GM12891 (cell line): ENCODE measurements around the gene RALGAPA2.

Source experiments
- POLR2A ChIP-seq: IDR thresholded peaks from 2 replicates; pipeline ENCODE4 v1.6.1; 2011; ENCODE audit warnings: low read depth, low read length, control low read depth
- POLR2AphosphoS5 ChIP-seq: IDR thresholded peaks from 2 replicates; pipeline ENCODE4 v1.6.1; 2011; ENCODE audit warnings: low read depth, low read length, control low read depth
- SPI1 ChIP-seq: IDR thresholded peaks from 2 replicates; pipeline ENCODE4 v1.6.1; 2011; ENCODE audit warnings: low read depth, low read length, control low read depth

DNA sequence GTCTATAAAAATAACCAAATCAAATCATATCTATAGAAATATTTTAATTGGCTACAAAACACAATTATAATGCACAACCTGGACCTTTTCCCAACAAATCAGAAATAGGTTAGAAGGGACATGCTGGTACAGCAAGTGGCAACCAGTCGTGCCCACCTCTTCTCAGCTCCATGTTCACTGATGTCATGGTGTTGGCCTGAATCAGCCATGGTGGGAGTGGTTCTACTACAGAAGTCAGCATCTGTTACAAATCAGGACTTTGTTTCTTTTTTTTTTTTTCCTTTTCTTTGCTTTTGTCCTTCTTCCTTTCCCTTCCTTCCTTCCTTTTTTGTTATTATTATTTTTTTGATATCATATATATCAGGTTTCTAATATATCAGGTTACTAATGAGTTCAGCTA, 91.2 kb downstream of the RALGAPA2 start:
- TF ChIP-seq SPI1 (no peak), POLR2A (no peak), POLR2AphosphoS5 (no peak)
